Memory B cell (primary cell): Measurements from ENCODE around the gene KCNH3.
A peak's percentile ranks its signal among the peaks of the same experiment; 100 is the strongest.
"Not testable (repeated sequence)": the region's sequence is repeated elsewhere in the genome, so short reads cannot be mapped to it uniquely, and the experiment has no call there.

Source experiments
- ATAC-seq: fragments of 150-1000 bp; cut with Tn5 transposase; 2 replicates; pipeline ENCODE4 v1.10.0; 2021; ENCODE audit warnings: low read depth, mild to moderate bottlenecking, moderate library complexity
- DNase-seq, 2 donors: peaks; one replicate each; pipeline ENCODE4 v3.0.0; 2022; ENCODE audit warnings: low spot score in 2 of 2
- H3K27ac Mint-ChIP-seq: one replicate; pipeline ENCODE4 v1.8.0; 2022; ENCODE audit warnings: mild to moderate bottlenecking, moderate library complexity, mixed read lengths
- H3K27me3 Mint-ChIP-seq: one replicate; pipeline ENCODE4 v1.8.0; 2022; ENCODE audit warnings: mixed read lengths
- H3K36me3 Mint-ChIP-seq: one replicate; pipeline ENCODE4 v1.8.0; 2022; ENCODE audit warnings: mild to moderate bottlenecking, mixed read lengths
- H3K4me1 Mint-ChIP-seq: one replicate; pipeline ENCODE4 v1.8.0; 2022; ENCODE audit warnings: mixed read lengths
- H3K4me3 Mint-ChIP-seq: one replicate; pipeline ENCODE4 v1.8.0; 2022; ENCODE audit warnings: mild to moderate bottlenecking, moderate library complexity, mixed read lengths
- H3K9me3 Mint-ChIP-seq: one replicate; pipeline ENCODE4 v1.8.0; 2022; ENCODE audit warnings: mixed read lengths

The KCNH3 gene, protein sequence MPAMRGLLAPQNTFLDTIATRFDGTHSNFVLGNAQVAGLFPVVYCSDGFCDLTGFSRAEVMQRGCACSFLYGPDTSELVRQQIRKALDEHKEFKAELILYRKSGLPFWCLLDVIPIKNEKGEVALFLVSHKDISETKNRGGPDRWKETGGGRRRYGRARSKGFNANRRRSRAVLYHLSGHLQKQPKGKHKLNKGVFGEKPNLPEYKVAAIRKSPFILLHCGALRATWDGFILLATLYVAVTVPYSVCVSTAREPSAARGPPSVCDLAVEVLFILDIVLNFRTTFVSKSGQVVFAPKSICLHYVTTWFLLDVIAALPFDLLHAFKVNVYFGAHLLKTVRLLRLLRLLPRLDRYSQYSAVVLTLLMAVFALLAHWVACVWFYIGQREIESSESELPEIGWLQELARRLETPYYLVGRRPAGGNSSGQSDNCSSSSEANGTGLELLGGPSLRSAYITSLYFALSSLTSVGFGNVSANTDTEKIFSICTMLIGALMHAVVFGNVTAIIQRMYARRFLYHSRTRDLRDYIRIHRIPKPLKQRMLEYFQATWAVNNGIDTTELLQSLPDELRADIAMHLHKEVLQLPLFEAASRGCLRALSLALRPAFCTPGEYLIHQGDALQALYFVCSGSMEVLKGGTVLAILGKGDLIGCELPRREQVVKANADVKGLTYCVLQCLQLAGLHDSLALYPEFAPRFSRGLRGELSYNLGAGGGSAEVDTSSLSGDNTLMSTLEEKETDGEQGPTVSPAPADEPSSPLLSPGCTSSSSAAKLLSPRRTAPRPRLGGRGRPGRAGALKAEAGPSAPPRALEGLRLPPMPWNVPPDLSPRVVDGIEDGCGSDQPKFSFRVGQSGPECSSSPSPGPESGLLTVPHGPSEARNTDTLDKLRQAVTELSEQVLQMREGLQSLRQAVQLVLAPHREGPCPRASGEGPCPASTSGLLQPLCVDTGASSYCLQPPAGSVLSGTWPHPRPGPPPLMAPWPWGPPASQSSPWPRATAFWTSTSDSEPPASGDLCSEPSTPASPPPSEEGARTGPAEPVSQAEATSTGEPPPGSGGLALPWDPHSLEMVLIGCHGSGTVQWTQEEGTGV

GRCh38 chr12:49538510-49539403 lies at the start of gene KCNH3:
TSS of gene KCNH3 (plus strand) at chr12:49539030. CDS start at chr12:49539417, 387 bp downstream.
- Mint-ChIP-seq H3K27ac (no peak within 1 kb of the TSS), H3K4me3 (peak within 1 kb of the TSS; percentile 78), H3K4me1 (peaks cover 24% of the 10 kb centered on the region), H3K36me3 (no peaks in the 10 kb centered on the region), H3K9me3 (no peaks in the 10 kb centered on the region), H3K27me3 (peaks cover 14% of the 10 kb centered on the region)
- ATAC-seq = peak; percentile 78
- peak; percentile 74 to 75 for DNase-seq

DNA sequence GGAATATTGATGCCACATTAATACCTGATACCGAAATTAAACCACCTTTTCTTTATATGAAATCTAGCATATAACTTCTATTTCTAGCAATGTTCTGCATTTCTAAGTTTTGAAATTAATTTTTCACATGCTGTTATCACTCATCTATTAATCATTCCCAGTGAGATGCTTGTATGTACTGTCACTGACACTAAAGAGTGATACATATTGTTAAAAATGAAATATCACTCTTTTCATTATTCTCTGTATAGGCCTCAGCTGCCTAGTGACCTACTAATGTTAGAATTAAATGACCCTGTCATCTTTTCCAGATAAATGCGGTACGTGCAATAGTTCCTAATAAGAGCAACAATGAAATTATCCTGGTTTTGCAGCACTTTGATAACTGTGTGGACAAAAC lies 49.7 kb upstream of the KCNH3 start:
- Mint-ChIP-seq H3K27ac (no peak overlapping the region), H3K4me1 (no peaks in the 10 kb centered on the region), H3K27me3 (no peaks in the 10 kb centered on the region), H3K36me3 (peaks cover 14% of the 10 kb centered on the region), H3K9me3 (no peaks in the 10 kb centered on the region), H3K4me3 (no peak overlapping the region)
- DNase-seq = no peak
- no peak for ATAC-seq

GRCh38 chr12:49489720-49490119 lies 49.1 kb upstream of the KCNH3 start:
- Mint-ChIP-seq H3K27me3 (no peaks in the 10 kb centered on the region), H3K27ac (no peak overlapping the region), H3K36me3 (peaks cover 14% of the 10 kb centered on the region), H3K9me3 (no peaks in the 10 kb centered on the region), H3K4me3 (no peak overlapping the region), H3K4me1 (no peaks in the 10 kb centered on the region)
- no peak for ATAC-seq
- DNase-seq = no peak

DNA sequence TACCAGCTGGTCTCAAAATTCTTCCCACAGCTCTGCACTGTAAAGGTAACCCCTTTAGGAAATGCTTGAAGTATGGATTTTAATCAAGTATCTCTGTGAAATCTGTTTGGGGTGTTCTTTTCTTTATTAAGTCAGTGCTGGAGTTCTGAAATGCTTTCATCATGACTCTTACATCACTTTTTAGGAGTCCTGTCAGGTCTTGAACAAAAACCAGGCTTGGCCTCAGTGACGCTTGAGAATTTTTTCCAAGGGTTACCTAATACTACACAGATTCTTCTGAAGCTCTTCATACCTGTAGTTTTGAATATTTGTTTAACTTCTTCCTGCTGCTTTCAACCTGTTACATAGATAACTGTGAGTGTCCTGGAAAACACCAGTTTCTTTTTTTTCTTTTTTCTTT lies 47.0 kb upstream of the KCNH3 start:
- no peak overlapping the region for H3K27ac Mint-ChIP-seq
- DNase-seq = no peak
- no peaks in the 10 kb centered on the region for H3K4me1 Mint-ChIP-seq
- ATAC-seq = no peak
- no peaks in the 10 kb centered on the region for H3K9me3 Mint-ChIP-seq
- no peaks in the 10 kb centered on the region for H3K27me3 Mint-ChIP-seq
- no peak overlapping the region for H3K4me3 Mint-ChIP-seq
- H3K36me3 Mint-ChIP-seq = peaks cover 14% of the 10 kb centered on the region

GRCh38 chr12:49493900-49494299 lies 44.9 kb upstream of the KCNH3 start:
- H3K4me3 Mint-ChIP-seq = no peak overlapping the region
- H3K27me3 Mint-ChIP-seq = no peaks in the 10 kb centered on the region
- no peak for ATAC-seq
- no peaks in the 10 kb centered on the region for H3K4me1 Mint-ChIP-seq
- no peak for DNase-seq
- H3K36me3 Mint-ChIP-seq = peaks cover 21% of the 10 kb centered on the region
- no peak overlapping the region for H3K27ac Mint-ChIP-seq
- H3K9me3 Mint-ChIP-seq = no peaks in the 10 kb centered on the region

DNA sequence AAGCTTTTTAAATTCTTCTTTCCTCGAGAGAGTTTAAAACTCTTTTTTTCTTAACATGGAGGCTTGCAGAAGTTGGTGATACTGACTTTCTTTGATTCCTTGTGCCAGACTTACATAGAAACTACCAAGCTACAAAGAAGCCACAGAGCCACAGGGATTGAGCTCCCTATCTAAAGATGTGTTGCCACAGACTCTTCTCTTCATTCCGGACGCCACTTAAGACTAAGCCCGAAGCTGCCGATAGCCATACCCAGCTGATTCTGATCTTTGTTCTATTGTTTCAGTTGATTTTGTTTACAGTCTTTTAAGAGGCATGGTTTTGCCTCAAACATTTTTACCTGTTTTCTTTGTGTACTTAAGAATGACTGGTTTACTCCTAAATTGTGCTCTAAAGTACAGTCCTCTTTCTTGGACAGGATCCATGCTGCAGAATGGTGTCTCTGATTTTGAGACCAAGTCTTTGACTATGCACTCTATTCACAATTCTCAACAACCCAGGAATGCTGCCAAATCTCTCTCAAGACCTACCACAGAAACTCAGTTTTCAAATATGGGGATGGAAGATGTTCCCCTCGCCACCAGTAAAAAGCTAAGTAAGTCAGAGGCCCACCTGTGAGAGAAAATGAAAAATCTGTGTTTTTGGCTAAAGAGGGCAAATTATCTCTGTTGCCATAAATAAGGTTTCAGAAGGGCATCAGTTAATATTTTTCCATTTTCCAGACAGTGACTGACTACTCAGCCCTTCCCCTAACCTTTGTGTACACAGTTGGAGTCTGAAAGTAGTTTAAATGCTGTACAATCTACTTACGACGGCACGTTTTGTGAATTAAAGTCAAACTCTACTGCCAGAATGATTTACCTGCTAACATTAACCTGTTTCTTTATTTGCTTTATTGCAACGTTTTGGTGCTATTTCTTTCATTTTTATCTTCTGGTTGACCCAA lies 42.1 kb upstream of the KCNH3 start:
- Mint-ChIP-seq H3K27ac (no peak overlapping the region), H3K4me1 (no peaks in the 10 kb centered on the region), H3K4me3 (no peak overlapping the region), H3K9me3 (no peaks in the 10 kb centered on the region), H3K36me3 (peaks cover 15% of the 10 kb centered on the region), H3K27me3 (no peaks in the 10 kb centered on the region)
- DNase-seq (no peak), ATAC-seq (no peak)

- peaks cover 18% of the 10 kb centered on the region for H3K36me3 Mint-ChIP-seq
- H3K4me3 Mint-ChIP-seq = no peak overlapping the region
- no peaks in the 10 kb centered on the region for H3K9me3 Mint-ChIP-seq
Measured at GRCh38 chr12:49501895-49502294, 36.9 kb upstream of the KCNH3 start.

GRCh38 chr12:49502590-49502989 lies 36.2 kb upstream of the KCNH3 start:
- H3K27ac Mint-ChIP-seq = no peak overlapping the region
- no peaks in the 10 kb centered on the region for H3K9me3 Mint-ChIP-seq
- H3K4me1 Mint-ChIP-seq = no peaks in the 10 kb centered on the region
- H3K27me3 Mint-ChIP-seq = no peaks in the 10 kb centered on the region
- ATAC-seq (no peak), DNase-seq (no peak)
- peaks cover 13% of the 10 kb centered on the region for H3K36me3 Mint-ChIP-seq
- H3K4me3 Mint-ChIP-seq = no peak overlapping the region

More at GRCh38 chr12:49501895-49502294, 36.9 kb upstream of the KCNH3 start:
- ATAC-seq = no peak
- no peak for DNase-seq
- H3K27me3 Mint-ChIP-seq = no peaks in the 10 kb centered on the region
- no peak overlapping the region for H3K27ac Mint-ChIP-seq
- H3K4me1 Mint-ChIP-seq = no peaks in the 10 kb centered on the region

- no peak for DNase-seq
- Mint-ChIP-seq H3K4me1 (no peaks in the 10 kb centered on the region), H3K9me3 (no peaks in the 10 kb centered on the region), H3K36me3 (peaks cover 12% of the 10 kb centered on the region), H3K27me3 (no peaks in the 10 kb centered on the region), H3K27ac (no peak overlapping the region), H3K4me3 (no peak overlapping the region)
- ATAC-seq = no peak
Measured at GRCh38 chr12:49503674-49504180, 35.1 kb upstream of the KCNH3 start.

DNA sequence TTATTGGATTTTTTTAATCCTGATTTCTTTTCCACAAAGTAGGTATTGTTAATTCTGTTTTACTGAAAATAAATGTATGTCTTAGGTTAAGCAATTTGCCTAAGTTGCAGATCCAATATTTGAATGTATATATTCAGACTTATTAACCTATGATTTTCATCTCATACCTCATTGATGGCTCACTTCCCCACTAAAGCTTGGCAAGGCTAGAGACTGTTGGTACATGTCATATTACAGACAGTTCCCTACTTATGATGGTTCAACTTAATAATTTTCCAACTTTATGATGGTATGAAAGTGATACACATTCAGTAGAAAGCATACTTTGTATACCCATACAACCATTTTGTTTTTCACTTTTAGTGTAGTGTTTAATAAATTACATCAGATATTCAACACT lies 33.2 kb upstream of the KCNH3 start:
- no peaks in the 10 kb centered on the region for H3K4me1 Mint-ChIP-seq
- DNase-seq (no peak), ATAC-seq (no peak)
- no peaks in the 10 kb centered on the region for H3K9me3 Mint-ChIP-seq
- no peak overlapping the region for H3K4me3 Mint-ChIP-seq
- H3K36me3 Mint-ChIP-seq = peaks cover 12% of the 10 kb centered on the region
- H3K27ac Mint-ChIP-seq = no peak overlapping the region
- no peaks in the 10 kb centered on the region for H3K27me3 Mint-ChIP-seq

DNA sequence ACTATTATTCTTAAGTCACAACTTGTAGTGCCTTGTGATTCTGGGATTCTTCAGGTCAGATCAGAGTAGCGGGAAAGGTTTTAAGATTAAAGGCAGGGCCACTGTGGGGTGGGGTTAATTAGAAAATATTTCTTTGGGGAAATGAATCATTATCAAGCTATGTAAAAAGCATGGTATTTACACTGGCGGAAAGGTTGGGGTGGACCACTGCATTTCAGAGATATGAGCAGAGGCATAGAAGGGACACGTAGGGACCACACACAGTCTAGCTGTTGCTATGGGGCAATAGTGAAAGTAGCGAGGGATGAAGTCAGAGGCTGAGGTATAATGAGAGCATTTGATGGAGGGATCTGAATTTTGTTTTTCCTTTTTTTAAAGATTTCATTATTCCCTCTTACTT lies 31.7 kb upstream of the KCNH3 start:
- Mint-ChIP-seq H3K27ac (no peak overlapping the region), H3K27me3 (no peaks in the 10 kb centered on the region), H3K4me3 (no peak overlapping the region), H3K4me1 (no peaks in the 10 kb centered on the region), H3K9me3 (no peaks in the 10 kb centered on the region), H3K36me3 (peaks cover 10% of the 10 kb centered on the region)
- ATAC-seq = no peak
- no peak for DNase-seq

DNA sequence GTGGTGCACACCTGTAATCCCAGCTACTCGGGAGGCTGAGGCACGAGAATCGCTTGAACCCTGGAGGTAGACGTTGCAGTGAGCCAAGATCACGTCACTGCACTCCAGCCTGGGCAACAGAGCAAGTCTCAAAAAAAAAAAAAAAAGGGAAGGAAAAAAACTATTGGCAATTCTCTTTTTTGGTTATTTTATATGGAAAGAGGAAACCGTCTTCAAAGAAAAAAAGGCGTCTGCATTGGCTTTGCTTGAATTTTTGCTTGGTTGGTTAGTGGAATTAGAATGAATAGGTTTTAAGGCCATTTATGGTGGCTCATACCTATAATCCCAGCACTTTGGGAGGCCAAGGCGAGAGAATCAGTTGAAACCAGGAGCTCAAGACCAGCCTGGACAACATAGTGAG lies 29.1 kb upstream of the KCNH3 start:
- H3K27ac Mint-ChIP-seq, DNase-seq, H3K27me3 Mint-ChIP-seq, H3K4me1 Mint-ChIP-seq, H3K4me3 Mint-ChIP-seq, H3K36me3 Mint-ChIP-seq, H3K9me3 Mint-ChIP-seq, ATAC-seq: not testable (repeated sequence)
